ENCODE data around the gene SORCS2. TPM values are rescaled to one million over a fixed set of nuclear protein-coding genes. Genes with fewer than 3 reads are reported as not detected.

SORCS2 gene
- total and polyA plus RNA-seq, 2 of the 13 experiments (the other 11 are each of a cell fraction or from before 2014, with no cell fraction given), result 0.82 to 1.0 TPM

DNA sequence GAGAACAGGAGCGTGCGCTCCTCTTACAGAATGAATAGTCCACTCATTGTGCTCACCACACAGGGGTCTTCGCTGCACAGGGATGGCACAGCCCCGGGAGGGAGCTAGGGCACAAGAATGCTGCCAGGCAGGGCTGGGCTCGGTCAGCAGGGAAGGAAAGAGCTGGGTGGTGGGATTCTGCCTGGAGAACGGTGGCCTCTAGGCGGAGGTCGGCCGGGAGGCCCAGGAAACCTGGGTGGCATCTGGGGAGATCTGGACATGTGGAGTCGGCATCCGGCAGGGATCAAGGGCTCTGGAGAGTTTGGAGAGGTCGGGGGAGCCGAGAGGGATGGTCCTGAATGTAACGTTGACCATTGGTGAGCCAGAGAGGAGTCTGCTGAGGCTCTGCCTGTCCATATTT lies 288.9 kb downstream of the SORCS2 start:
- BruUV-seq (replicated peaks), result no TSS peak
- Histone ChIP-seq H3K36me3 (replicated peaks in 1 of 2; ENCODE audit: control insufficient read depth in 1 of 2, insufficient read depth in 2 of 2, low read length in 2 of 2) (no peaks in the 10 kb centered on the region), H3K9ac (ENCODE audit: insufficient read depth, low read depth, low read length) (no peak overlapping the region), H2AFZ (ENCODE audit: low read length) (no peak overlapping the region), H3K79me2 (ENCODE audit: insufficient read depth, low read length) (no peaks in the 10 kb centered on the region), H3K27me3 (ENCODE audit: control insufficient read depth in 1 of 2, insufficient read depth in 2 of 2, low read length in 2 of 2) (peaks cover 6 to 74% of the 10 kb centered on the region in 2 experiments), H3K4me1 (ENCODE audit: insufficient read depth, low read length) (peaks cover 6% of the 10 kb centered on the region), H3K4me2 (ENCODE audit: low read depth, low read length) (no peak overlapping the region), H3K9me3 (ENCODE audit: low read length) (no peaks in the 10 kb centered on the region), H3K4me3 (replicated peaks in 1 of 3; ENCODE audit: insufficient read depth in 1 of 3, low read depth in 2 of 3, low read length in 3 of 3) (no peak overlapping the region), H3K27ac (ENCODE audit: extremely low read length, insufficient read depth, low read length) (no peak overlapping the region), H4K20me1 (ENCODE audit: insufficient read depth, low read length) (no peaks in the 10 kb centered on the region)
- in situ Hi-C loops (cut with HindIII; ENCODE audit: extremely low pct_ligation_motif_present, low pct_unique_long_range_greater_than_20kb), result no loop called here
- no peak for FAIRE-seq
- CTCF ChIA-PET (ENCODE audit: low intra/inter-chr PET ratio, low total read pairs), result no interaction called here
- WGBS (ENCODE audit: low lambda C conversion rate), result 17% methylated on average over 13 of the region's 14 CpGs
- DNase-seq (ENCODE audit: low spot score), result no peak
- no peak for ATAC-seq
- POLR2A ChIA-PET, result no interaction called here
- TF ChIP-seq JDP2 (CRISPR knock-in tag; IDR thresholded peaks at IDR 0.05; ENCODE audit: borderline replicate concordance) (no peak), RXRB (CRISPR knock-in tag; IDR thresholded peaks at IDR 0.05; ENCODE audit: borderline replicate concordance) (no peak), HOXA3 (CRISPR knock-in tag; IDR thresholded peaks at IDR 0.05) (no peak), ZNF160 (CRISPR knock-in tag; IDR thresholded peaks at IDR 0.05) (no peak), EHMT2 (IDR thresholded peaks at IDR 0.05; ENCODE audit: borderline replicate concordance, low read depth, low read length) (no peak), ZNF446 (CRISPR knock-in tag; IDR thresholded peaks at IDR 0.05) (no peak), SMC3 (IDR thresholded peaks at IDR 0.05; ENCODE audit: low read length) (no peak), HIVEP1 (CRISPR knock-in tag; IDR thresholded peaks at IDR 0.05) (no peak), ZNF350 (CRISPR knock-in tag; IDR thresholded peaks at IDR 0.05; ENCODE audit: borderline replicate concordance, low read depth) (no peak), ZBTB8A (CRISPR knock-in tag; IDR thresholded peaks at IDR 0.05; ENCODE audit: borderline replicate concordance, low read depth) (no peak), MXD4 (CRISPR knock-in tag; IDR thresholded peaks at IDR 0.05) (no peak), MAFF (IDR thresholded peaks at IDR 0.05; ENCODE audit: low read depth, low read length) (no peak), ZNF317 (CRISPR knock-in tag; IDR thresholded peaks at IDR 0.05) (no peak)
- TF ChIP-seq, protein P1, sequence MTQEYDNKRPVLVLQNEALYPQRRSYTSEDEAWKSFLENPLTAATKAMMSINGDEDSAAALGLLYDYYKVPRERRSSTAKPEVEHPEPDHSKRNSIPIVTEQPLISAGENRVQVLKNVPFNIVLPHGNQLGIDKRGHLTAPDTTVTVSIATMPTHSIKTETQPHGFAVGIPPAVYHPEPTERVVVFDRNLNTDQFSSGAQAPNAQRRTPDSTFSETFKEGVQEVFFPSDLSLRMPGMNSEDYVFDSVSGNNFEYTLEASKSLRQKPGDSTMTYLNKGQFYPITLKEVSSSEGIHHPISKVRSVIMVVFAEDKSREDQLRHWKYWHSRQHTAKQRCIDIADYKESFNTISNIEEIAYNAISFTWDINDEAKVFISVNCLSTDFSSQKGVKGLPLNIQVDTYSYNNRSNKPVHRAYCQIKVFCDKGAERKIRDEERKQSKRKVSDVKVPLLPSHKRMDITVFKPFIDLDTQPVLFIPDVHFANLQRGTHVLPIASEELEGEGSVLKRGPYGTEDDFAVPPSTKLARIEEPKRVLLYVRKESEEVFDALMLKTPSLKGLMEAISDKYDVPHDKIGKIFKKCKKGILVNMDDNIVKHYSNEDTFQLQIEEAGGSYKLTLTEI (CRISPR knock-in tag; conservative IDR thresholded peaks at IDR 0.05), result no peak
- TF ChIP-seq, protein P2, sequence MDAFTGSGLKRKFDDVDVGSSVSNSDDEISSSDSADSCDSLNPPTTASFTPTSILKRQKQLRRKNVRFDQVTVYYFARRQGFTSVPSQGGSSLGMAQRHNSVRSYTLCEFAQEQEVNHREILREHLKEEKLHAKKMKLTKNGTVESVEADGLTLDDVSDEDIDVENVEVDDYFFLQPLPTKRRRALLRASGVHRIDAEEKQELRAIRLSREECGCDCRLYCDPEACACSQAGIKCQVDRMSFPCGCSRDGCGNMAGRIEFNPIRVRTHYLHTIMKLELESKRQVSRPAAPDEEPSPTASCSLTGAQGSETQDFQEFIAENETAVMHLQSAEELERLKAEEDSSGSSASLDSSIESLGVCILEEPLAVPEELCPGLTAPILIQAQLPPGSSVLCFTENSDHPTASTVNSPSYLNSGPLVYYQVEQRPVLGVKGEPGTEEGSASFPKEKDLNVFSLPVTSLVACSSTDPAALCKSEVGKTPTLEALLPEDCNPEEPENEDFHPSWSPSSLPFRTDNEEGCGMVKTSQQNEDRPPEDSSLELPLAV (CRISPR knock-in tag; conservative IDR thresholded peaks at IDR 0.05; ENCODE audit: low read depth), result no peak
- intact Hi-C loops (cut with micrococcal nuclease; ENCODE audit: unreplicated experiment), result no loop called here
